Neutrophil (primary cell): ENCODE results near the gene ADAMTS6.
"Not testable (repeated sequence)": the region's sequence is repeated elsewhere in the genome, so short reads cannot be mapped to it uniquely, and the experiment has no call there.

ENCODE experiments used
- H3K27ac ChIP-seq: fragments of 200-600 bp; sonication (generic); 2 replicates; pipeline ENCODE4 v1.5.1; 2016; ENCODE audit warnings: mild to moderate bottlenecking, moderate library complexity
- H3K27me3 ChIP-seq: fragments of 200-600 bp; sonication (generic); 2 replicates; pipeline ENCODE4 v1.6.0; 2016; ENCODE audit warnings: mild to moderate bottlenecking
- H3K36me3 ChIP-seq: fragments of 200-600 bp; sonication (generic); 2 replicates; pipeline ENCODE4 v1.5.1; 2017
- H3K4me1 ChIP-seq, 2 experiments: fragments of 200-600 bp in 1 of 2; sonication (generic) in 1 of 2; 1 replicate in 1 of 2; 2 replicates in 1 of 2; pipeline versions ENCODE4 v1.5.1 to v1.6.1; 2013 to 2016; ENCODE audit warnings: low read depth in 1 of 2, low read length in 1 of 2, mild to moderate bottlenecking in 1 of 2, moderate library complexity in 1 of 2; ENCODE audit not compliant: control insufficient read depth in 1 of 2, insufficient read depth in 1 of 2
- H3K4me3 ChIP-seq, 2 experiments: fragments of 200-600 bp in 1 of 2; sonication (generic) in 1 of 2; 1 replicate in 1 of 2; 2 replicates in 1 of 2; pipeline ENCODE4 v1.5.1; 2013 to 2016; ENCODE audit warnings: low read depth in 1 of 2, low read length in 1 of 2, mild to moderate bottlenecking in 1 of 2, moderate library complexity in 1 of 2
- H3K9me3 ChIP-seq: fragments of 200-600 bp; sonication (generic); 2 replicates; pipeline ENCODE4 v1.5.1; 2016
- TF ChIP-seq, protein P1 (sequence below): fragments of 200-600 bp; sonication (generic); IDR thresholded peaks from 2 replicates; pipeline ENCODE4 v1.5.1; 2016; ENCODE audit warnings: antibody characterized with exemption

ADAMTS6 gene

DNA sequence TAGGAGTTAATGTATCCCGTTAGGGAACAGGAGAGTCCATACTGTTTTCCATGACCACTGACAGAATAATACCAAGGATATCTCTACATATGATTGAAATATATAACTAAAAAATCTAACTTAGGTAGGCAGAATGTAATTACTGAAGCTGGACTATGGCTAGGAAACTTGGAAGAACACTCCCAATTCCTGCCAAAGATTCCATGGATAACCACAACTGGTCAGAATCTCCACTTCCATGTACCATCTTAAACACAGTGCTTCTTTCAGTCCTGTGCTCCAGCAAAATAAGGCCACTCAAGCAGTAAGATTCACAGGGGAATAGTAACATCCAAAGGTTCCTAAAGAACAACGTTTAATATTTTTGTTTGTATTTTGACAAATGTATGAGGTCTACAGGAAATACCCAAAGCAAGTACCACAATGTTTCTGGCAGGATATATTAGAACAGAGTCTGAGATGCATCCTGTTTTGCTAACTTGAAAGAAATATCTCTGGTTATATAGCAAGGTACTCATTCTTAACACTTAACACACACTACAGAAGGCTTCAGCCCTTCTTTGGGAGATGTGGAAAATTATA lies 295.0 kb downstream of the ADAMTS6 start:
- no peaks in the 10 kb centered on the region for H3K9me3 ChIP-seq
- H3K4me3 ChIP-seq = no peak overlapping the region
- no peaks in the 10 kb centered on the region for H3K4me1 ChIP-seq
- no peaks in the 10 kb centered on the region for H3K36me3 ChIP-seq
- TF ChIP-seq, protein P1, sequence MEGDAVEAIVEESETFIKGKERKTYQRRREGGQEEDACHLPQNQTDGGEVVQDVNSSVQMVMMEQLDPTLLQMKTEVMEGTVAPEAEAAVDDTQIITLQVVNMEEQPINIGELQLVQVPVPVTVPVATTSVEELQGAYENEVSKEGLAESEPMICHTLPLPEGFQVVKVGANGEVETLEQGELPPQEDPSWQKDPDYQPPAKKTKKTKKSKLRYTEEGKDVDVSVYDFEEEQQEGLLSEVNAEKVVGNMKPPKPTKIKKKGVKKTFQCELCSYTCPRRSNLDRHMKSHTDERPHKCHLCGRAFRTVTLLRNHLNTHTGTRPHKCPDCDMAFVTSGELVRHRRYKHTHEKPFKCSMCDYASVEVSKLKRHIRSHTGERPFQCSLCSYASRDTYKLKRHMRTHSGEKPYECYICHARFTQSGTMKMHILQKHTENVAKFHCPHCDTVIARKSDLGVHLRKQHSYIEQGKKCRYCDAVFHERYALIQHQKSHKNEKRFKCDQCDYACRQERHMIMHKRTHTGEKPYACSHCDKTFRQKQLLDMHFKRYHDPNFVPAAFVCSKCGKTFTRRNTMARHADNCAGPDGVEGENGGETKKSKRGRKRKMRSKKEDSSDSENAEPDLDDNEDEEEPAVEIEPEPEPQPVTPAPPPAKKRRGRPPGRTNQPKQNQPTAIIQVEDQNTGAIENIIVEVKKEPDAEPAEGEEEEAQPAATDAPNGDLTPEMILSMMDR = no peak
- no peak overlapping the region for H3K27ac ChIP-seq
- no peaks in the 10 kb centered on the region for H3K27me3 ChIP-seq

DNA sequence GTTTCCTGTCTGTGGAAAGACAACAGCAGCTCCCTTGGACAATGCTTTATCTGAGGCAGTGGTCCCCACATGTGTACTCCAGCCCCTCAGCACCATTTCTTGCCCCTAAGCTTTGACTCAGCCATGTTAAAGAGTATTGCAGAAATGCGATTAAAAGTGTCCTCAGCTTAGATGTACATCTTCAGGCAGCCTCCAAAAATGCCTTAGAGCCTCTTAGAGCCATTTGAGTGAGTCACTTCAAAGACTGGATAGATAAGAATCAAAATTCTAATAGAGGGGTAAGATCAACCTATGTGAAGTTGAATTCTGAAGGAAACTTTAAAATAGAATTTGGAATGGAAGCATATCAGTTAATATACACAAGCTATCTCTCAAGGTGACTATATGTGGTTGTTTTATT lies 296.3 kb downstream of the ADAMTS6 start:
- Histone ChIP-seq H3K36me3 (no peaks in the 10 kb centered on the region), H3K4me1 (no peaks in the 10 kb centered on the region), H3K4me3 (no peak overlapping the region), H3K9me3 (no peaks in the 10 kb centered on the region), H3K27me3 (no peaks in the 10 kb centered on the region), H3K27ac (no peak overlapping the region)
- TF ChIP-seq, protein P1 = no peak

DNA sequence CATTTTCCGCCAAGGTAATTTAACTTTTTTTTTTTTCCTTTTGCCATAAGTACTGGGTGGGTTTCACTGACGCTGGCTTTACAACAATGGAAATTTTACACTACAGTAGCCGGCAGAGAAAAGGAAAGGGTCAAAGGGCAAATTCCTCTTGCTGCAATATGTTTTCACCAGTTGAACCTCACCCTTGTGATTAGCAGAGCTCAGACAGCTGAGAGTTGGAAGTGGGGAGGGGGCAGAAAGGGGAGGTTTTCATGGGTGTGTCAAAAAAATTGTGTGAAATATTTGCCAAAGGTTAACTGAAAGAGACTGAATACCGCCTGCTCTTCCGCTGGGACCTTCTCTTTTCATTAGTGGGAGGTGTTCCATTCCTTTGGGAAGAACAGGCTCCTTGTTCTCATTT lies 296.9 kb downstream of the ADAMTS6 start:
- no peak overlapping the region for H3K27ac ChIP-seq
- H3K36me3 ChIP-seq = no peaks in the 10 kb centered on the region
- H3K9me3 ChIP-seq = no peaks in the 10 kb centered on the region
- no peaks in the 10 kb centered on the region for H3K27me3 ChIP-seq
- no peaks in the 10 kb centered on the region for H3K4me1 ChIP-seq
- H3K4me3 ChIP-seq = no peak overlapping the region
- TF ChIP-seq, protein P1 = no peak

DNA sequence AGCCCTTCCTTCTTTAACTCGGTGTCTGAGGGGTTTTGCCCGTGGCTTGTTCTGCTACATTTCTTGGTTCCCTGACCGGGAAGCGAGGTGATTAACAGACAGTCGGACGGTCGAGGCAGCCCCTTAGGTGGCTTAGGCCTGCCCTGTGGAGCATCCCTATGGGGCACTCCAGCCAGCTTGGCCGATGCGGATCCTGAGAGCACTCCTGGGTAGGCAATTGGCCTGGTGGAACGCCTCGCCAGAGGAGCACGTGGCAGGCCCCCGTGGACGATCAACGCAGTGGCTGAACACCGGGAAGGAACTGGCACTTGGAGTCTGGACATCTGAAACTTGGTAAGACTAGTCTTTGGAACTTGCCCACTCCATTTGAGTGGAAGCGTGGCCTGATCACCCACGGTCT lies 307.5 kb downstream of the ADAMTS6 start:
- not testable (repeated sequence) for H3K27ac ChIP-seq, H3K9me3 ChIP-seq, H3K27me3 ChIP-seq, H3K4me3 ChIP-seq, H3K4me1 ChIP-seq, H3K36me3 ChIP-seq

DNA sequence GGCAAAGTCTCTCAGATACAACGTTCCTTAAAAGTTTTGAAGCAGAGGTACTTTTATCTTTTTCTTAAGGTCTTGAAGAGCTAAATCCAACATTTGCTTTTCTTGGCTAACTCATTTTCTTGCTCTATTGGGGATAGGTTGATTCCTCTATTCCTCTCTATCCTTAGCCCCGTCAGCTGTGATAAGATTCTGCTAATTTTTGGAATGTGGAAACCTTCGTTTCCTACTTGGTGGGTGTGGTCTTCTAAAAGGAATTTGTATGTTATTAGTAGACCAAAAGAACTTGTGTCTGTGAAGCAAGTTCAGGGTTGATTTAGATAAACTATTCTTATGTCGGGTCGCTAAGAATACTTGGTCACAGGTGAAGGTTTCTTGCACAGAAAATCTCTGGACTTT lies 308.6 kb downstream of the ADAMTS6 start:
- H3K9me3 ChIP-seq = no peaks in the 10 kb centered on the region
- H3K27ac ChIP-seq = no peak overlapping the region
- no peak overlapping the region for H3K4me3 ChIP-seq
- H3K36me3 ChIP-seq = no peaks in the 10 kb centered on the region
- TF ChIP-seq, protein P1 = no peak
- H3K4me1 ChIP-seq = no peaks in the 10 kb centered on the region
- no peaks in the 10 kb centered on the region for H3K27me3 ChIP-seq

DNA sequence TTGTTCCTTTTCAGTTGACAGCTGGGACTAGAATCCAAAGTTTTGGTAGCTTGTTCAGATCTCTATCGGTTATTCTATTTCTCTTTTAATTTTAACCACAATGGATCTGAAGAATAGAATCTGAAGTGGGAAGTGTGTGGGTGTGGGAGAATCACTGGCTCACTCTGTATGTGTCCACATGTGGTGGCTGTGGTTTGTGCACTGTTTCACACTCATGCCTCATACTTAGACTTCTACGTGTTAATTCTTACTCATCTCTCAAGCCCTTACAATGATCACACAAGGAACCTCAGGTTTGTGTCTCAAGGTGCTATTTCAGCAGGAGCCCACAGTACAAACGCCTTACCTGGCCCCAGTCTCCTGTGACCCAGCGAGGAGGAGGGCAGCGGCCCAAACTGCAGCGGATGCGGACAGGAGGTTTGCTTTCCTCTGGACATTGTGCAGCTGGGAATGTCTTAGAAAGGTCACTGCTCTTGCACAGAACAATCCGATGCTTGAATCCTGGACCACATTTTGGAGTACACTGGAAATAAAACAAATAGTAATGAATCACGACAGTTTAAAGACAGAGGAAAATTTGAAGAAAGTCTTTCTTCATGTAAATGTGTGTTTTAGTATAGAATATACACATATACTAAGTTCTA lies 309.1 kb downstream of the ADAMTS6 start:
- TF ChIP-seq, protein P1 = no peak
- no peaks in the 10 kb centered on the region for H3K27me3 ChIP-seq
- H3K36me3 ChIP-seq = no peaks in the 10 kb centered on the region
- no peak overlapping the region for H3K27ac ChIP-seq
- no peaks in the 10 kb centered on the region for H3K9me3 ChIP-seq
- H3K4me3 ChIP-seq = no peak overlapping the region
- no peaks in the 10 kb centered on the region for H3K4me1 ChIP-seq
